Activated B cell treated with CpG ODN at 0.5 μM for 24 hours (primary cell): ENCODE data around the gene PLA2G3. TPM values are rescaled to one million over a fixed set of nuclear protein-coding genes. Genes with fewer than 3 reads are reported as not detected.
"Not testable (repeated sequence)": the region's sequence is repeated elsewhere in the genome, so short reads cannot be mapped to it uniquely, and the experiment has no call there.

Experiments used
- ATAC-seq: fragments of 200-7000 bp; cut with Tn5 transposase; one replicate; pipeline ENCODE4 v1.10.0; 2021; ENCODE audit warnings: low read depth, mild to moderate bottlenecking, moderate library complexity
- CTCF ChIA-PET: fragments of 350-600 bp; sonication (Branson Sonifier 250); formaldehyde crosslinking; loops from one replicate; lab custom pipeline; 2021; ENCODE audit warnings: antibody characterized with exemption; lab: Charles Lee
- POLR2A ChIA-PET: fragments of 350-600 bp; sonication (Branson Sonifier 250); formaldehyde crosslinking; loops from one replicate; lab custom pipeline; 2021; ENCODE audit warnings: antibody characterized with exemption; lab: Charles Lee
- DNase-seq: peaks from one replicate; pipeline ENCODE4 v3.0.0; 2022
- H3K27ac Mint-ChIP-seq: one replicate; pipeline ENCODE4 v1.8.0; 2020; ENCODE audit warnings: mixed read lengths
- H3K27me3 Mint-ChIP-seq: one replicate; pipeline ENCODE4 v1.8.0; 2021; ENCODE audit warnings: mixed read lengths
- H3K36me3 Mint-ChIP-seq: one replicate; pipeline ENCODE4 v1.8.0; 2021; ENCODE audit warnings: low read depth, mixed read lengths
- H3K4me1 Mint-ChIP-seq: one replicate; pipeline ENCODE4 v1.8.0; 2021; ENCODE audit warnings: mixed read lengths
- H3K4me3 Mint-ChIP-seq: one replicate; pipeline ENCODE4 v1.8.0; 2020; ENCODE audit warnings: mild to moderate bottlenecking, mixed read lengths
- H3K9me3 Mint-ChIP-seq: one replicate; pipeline ENCODE4 v1.8.0; 2020; ENCODE audit warnings: mixed read lengths
- CTCF ChIP-seq: fragments of 200-600 bp; IDR thresholded peaks from one replicate; pipeline ENCODE4 v1.8.0; 2022; ENCODE audit warnings: antibody characterized with exemption, mild to moderate bottlenecking
- intact Hi-C: fragments of 100-400 bp; cut with micrococcal nuclease; formaldehyde crosslinking; loops from one replicate; pipeline ENCODE4 v1.15.1; 2024
- total RNA-seq: library from RNA; stranded (reverse); gene quantifications from 2 replicates; pipeline ENCODE4 v1.2.3, GENCODE V29; 2022

Gene PLA2G3
- total RNA-seq, 1 donor from 2014 or later: not detected

- peaks cover 2% of the 10 kb centered on the region for H3K9me3 Mint-ChIP-seq
- no peaks in the 10 kb centered on the region for H3K27me3 Mint-ChIP-seq
- ChIA-PET POLR2A (no interaction called here), CTCF (no interaction called here)
- no peak overlapping the region for H3K4me3 Mint-ChIP-seq
- DNase-seq: no peak
- TF ChIP-seq CTCF: no peak
- no peak overlapping the region for H3K27ac Mint-ChIP-seq
- peaks cover 41% of the 10 kb centered on the region for H3K36me3 Mint-ChIP-seq
- intact Hi-C loops: no loop called here
- ATAC-seq: no peak
- H3K4me1 Mint-ChIP-seq: peaks cover 9% of the 10 kb centered on the region
These were observed 38.6 kb upstream of the PLA2G3 start for GRCh38 chr22:31178859-31179258.

GRCh38 chr22:31177420-31178162 is 37.3 kb upstream of the PLA2G3 start:
- ChIA-PET CTCF (no interaction called here), POLR2A (interaction anchor here (0.6 kb wide), 1 partner anchor 783 kb away, joined by 5 read pairs; no protein-coding TSS in a partner anchor)
- Mint-ChIP-seq H3K27ac (no peak overlapping the region), H3K27me3 (no peaks in the 10 kb centered on the region), H3K36me3 (peaks cover 44% of the 10 kb centered on the region), H3K9me3 (peaks cover 2% of the 10 kb centered on the region), H3K4me3 (no peak overlapping the region), H3K4me1 (peaks cover 14% of the 10 kb centered on the region)
- DNase-seq: no peak
- intact Hi-C loops: no loop called here
- no peak for ATAC-seq
- no peak for TF ChIP-seq CTCF

- ChIA-PET CTCF (no interaction called here), POLR2A (no interaction called here)
- Mint-ChIP-seq H3K27ac (no peak overlapping the region), H3K36me3 (peaks cover 43% of the 10 kb centered on the region), H3K4me1 (peaks cover 14% of the 10 kb centered on the region), H3K4me3 (no peak overlapping the region), H3K9me3 (peaks cover 2% of the 10 kb centered on the region), H3K27me3 (no peaks in the 10 kb centered on the region)
- DNase-seq (no peak), ATAC-seq (no peak)
- intact Hi-C loops: no loop called here
- no peak for TF ChIP-seq CTCF
These were observed 36.6 kb upstream of the PLA2G3 start for GRCh38 chr22:31176923-31177322.

GRCh38 chr22:31173386-31174145 is 33.3 kb upstream of the PLA2G3 start:
- ATAC-seq (no peak), DNase-seq (no peak)
- peaks cover 35% of the 10 kb centered on the region for H3K36me3 Mint-ChIP-seq
- intact Hi-C loops: no loop called here
- H3K9me3 Mint-ChIP-seq: no peaks in the 10 kb centered on the region
- H3K27ac Mint-ChIP-seq: no peak overlapping the region
- H3K4me1 Mint-ChIP-seq: peaks cover 19% of the 10 kb centered on the region
- H3K27me3 Mint-ChIP-seq: no peaks in the 10 kb centered on the region
- no peak overlapping the region for H3K4me3 Mint-ChIP-seq
- ChIA-PET CTCF (no interaction called here), POLR2A (no interaction called here)
- TF ChIP-seq CTCF: no peak

- H3K27ac Mint-ChIP-seq, ATAC-seq, H3K9me3 Mint-ChIP-seq, H3K4me3 Mint-ChIP-seq, intact Hi-C loops, H3K27me3 Mint-ChIP-seq, DNase-seq, CTCF ChIA-PET: not testable (repeated sequence)
- POLR2A ChIA-PET: interaction anchor here (0.6 kb wide), 1 partner anchor 43 kb away, joined by 3 read pairs; no protein-coding TSS in a partner anchor
- Mint-ChIP-seq H3K4me1 (peaks cover 26% of the 10 kb centered on the region), H3K36me3 (peaks cover 30% of the 10 kb centered on the region)
These were observed 31.4 kb upstream of the PLA2G3 start for GRCh38 chr22:31171734-31172133.
